ENCODE measurements around the gene SDK1.

- TF ChIP-seq, protein P1, sequence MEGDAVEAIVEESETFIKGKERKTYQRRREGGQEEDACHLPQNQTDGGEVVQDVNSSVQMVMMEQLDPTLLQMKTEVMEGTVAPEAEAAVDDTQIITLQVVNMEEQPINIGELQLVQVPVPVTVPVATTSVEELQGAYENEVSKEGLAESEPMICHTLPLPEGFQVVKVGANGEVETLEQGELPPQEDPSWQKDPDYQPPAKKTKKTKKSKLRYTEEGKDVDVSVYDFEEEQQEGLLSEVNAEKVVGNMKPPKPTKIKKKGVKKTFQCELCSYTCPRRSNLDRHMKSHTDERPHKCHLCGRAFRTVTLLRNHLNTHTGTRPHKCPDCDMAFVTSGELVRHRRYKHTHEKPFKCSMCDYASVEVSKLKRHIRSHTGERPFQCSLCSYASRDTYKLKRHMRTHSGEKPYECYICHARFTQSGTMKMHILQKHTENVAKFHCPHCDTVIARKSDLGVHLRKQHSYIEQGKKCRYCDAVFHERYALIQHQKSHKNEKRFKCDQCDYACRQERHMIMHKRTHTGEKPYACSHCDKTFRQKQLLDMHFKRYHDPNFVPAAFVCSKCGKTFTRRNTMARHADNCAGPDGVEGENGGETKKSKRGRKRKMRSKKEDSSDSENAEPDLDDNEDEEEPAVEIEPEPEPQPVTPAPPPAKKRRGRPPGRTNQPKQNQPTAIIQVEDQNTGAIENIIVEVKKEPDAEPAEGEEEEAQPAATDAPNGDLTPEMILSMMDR (conservative IDR thresholded peaks at IDR 0.05; ENCODE audit: low read length): no peak
- no peak for TF ChIP-seq EZH2phosphoT487 (IDR thresholded peaks at IDR 0.05; ENCODE audit: borderline replicate concordance, low read depth, low read length)
These were observed 806.8 kb downstream of the SDK1 start for GRCh38 chr7:4107839-4108238.

All from OCI-LY7 (cell line).